Dorsolateral prefrontal cortex (tissue), 118 donors: Measurements from ENCODE around the gene ESYT3. TPM values are rescaled to one million over a fixed set of nuclear protein-coding genes. Genes with fewer than 3 reads are reported as not detected.

Source experiments
- total RNA-seq, 120 experiments: library from RNA; stranded (reverse); gene quantifications; one replicate each; pipeline versions ENCODE4 v1.2.3 to v1.2.4, GENCODE V29; 2022

Gene ESYT3
- total RNA-seq, 120 experiments from 2014 or later: 9.6 to 48.4 (median 21.3) TPM

Other genes with a start within 250 kb of the ESYT3 start
- gene ARMC8, start 247.3 kb upstream of the ESYT3 start, total RNA-seq: 100 to 1,000 TPM in 4 of 120 experiments, 10 to 100 TPM in 116; 49.2 to 110 (median 77.9) TPM
- 10 to 100 TPM in 117 of 120 experiments, 1 to 10 TPM in 3; 7.8 to 32.2 (median 17.3) TPM for gene NME9, start 104.8 kb upstream of the ESYT3 start, total RNA-seq
- 100 to 1,000 TPM in 118 of 120 experiments, 10 to 100 TPM in 2; 92.4 to 559 (median 198) TPM for gene MRAS, start 86.0 kb upstream of the ESYT3 start, total RNA-seq
- gene CEP70, start 159.6 kb downstream of the ESYT3 start, total RNA-seq: 10 to 100 TPM; 31.4 to 63.5 (median 46.7) TPM
- gene FAIM, start 174.2 kb downstream of the ESYT3 start, total RNA-seq: 10 to 100 TPM in 85 of 120 experiments, 1 to 10 TPM in 35; 6.4 to 20.4 (median 11.4) TPM